SK-N-MC (cell line): ENCODE measurements around the gene ATP2A2.

ENCODE experiments used
- DNase-seq: peaks from one replicate; pipeline ENCODE4 v3.0.0-alpha.2; 2011; ENCODE audit warnings: low read depth, low spot score
- H3K27ac ChIP-seq: fragments of 200-600 bp; sonication (generic); 2 replicates; pipeline ENCODE4 v1.5.1; 2016; ENCODE audit warnings: mixed run types
- H3K36me3 ChIP-seq: fragments of 200-600 bp; sonication (generic); 2 replicates; pipeline ENCODE4 v1.6.1; 2017; ENCODE audit warnings: antibody characterized with exemption, low read length, mixed read lengths; ENCODE audit not compliant: insufficient read depth
- H3K4me3 ChIP-seq: fragments of 200-600 bp; sonication (generic); 2 replicates; pipeline ENCODE4 v1.5.1; 2016
- H3K9ac ChIP-seq: fragments of 200-600 bp; sonication (generic); 2 replicates; pipeline ENCODE4 v1.8.0; 2017; ENCODE audit warnings: mixed run types, mixed read lengths; ENCODE audit not compliant: insufficient read length
- H3K9me3 ChIP-seq: fragments of 200-600 bp; sonication (generic); 2 replicates; pipeline ENCODE4 v1.6.1; 2017; ENCODE audit warnings: low read depth, mild to moderate bottlenecking, antibody characterized with exemption, low read length, moderate library complexity, mixed read lengths
- EZH2 ChIP-seq: fragments of 200-600 bp; sonication (generic); IDR thresholded peaks from one replicate; pipeline ENCODE4 v1.6.1; 2017; ENCODE audit warnings: antibody characterized with exemption
- FOXP2 ChIP-seq: optimal IDR thresholded peaks from 2 replicates; pipeline ENCODE3; 2011; ENCODE audit warnings: mild to moderate bottlenecking, moderate library complexity; ENCODE audit not compliant: insufficient read depth; ENCODE audit errors: extremely low read length, control extremely low read depth
- POLR2AphosphoS5 ChIP-seq: IDR thresholded peaks from 2 replicates; pipeline ENCODE4 v1.6.1; 2012; ENCODE audit warnings: mild to moderate bottlenecking, low read depth, low read length, borderline replicate concordance

ATP2A2 gene

DNA sequence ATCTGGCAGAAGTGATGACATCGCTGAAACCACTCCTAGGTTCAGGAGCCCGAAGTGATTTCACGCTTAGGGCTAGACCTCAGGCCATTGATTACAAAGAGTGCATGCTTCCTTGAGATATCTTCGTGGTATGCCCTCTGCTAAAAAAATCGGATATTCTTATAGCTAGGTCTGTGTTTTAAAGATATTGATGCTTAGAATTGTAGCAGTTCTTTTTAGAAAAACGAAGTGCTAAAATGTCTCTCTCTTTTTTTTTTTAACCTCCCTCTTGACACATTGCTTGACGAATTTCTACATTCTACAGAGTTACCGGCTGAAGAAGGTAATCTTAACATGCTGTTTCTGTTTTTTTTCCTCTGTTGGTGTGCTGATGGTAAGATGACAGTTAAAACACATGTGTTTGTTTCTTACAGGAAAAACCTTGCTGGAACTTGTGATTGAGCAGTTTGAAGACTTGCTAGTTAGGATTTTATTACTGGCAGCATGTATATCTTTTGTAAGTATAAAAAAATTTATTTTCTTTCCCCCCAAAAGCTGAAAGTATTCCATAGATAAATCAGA is 1.3 kb downstream of the ATP2A2 start:
- TF ChIP-seq EZH2 (no peak), FOXP2 (no peak), POLR2AphosphoS5 (no peak)
- no peaks in the 10 kb centered on the region for H3K9me3 ChIP-seq
- peak overlapping the region; percentile 91 for H3K9ac ChIP-seq
- H3K4me3 ChIP-seq, result peak overlapping the region; percentile 97
- peak overlapping the region; percentile 82 for H3K27ac ChIP-seq
- DNase-seq, result no peak
- H3K36me3 ChIP-seq, result peaks cover 52% of the 10 kb centered on the region

DNA sequence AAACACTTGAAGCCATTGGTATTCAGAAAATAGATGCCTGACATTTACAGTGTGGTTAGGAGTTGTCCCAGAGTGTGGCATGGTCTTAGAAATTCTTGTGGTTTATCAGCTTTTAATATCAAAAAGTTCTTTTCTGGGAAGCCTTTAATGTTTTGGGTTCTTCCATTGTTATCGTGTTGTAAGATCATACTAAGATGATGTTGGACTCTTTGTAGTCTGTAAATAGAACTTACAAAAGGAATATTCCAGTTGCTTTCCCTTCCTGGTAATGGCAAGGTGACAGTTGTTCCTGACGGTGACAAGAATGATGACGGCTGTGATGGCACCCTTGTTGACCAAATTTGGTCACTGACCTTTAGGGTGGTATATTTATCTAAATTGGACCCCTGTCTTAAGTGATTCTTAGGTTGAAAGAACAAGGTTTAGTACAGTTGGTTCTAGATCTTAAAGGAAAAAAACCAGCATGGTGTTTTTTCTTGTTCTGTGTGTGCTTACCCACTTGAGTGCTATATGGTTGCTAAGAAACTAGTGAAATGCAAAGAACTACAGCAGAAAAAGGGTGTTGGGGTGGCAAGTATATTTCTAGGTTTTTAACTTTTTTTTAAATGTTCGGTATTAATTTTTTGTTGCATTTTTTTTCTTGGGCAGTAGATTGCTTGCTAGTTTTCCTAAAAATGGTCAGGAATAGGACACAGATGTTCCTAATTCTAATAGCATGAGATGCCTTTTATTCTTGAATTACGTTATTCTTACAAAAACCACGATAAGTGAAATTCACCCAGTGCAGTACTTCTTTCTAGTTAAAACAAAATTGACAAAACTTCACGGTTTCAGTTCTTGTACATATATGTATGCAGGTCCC is 2.1 kb downstream of the ATP2A2 start:
- peak overlapping the region; percentile 50 for H3K27ac ChIP-seq
- peak overlapping the region; percentile 91 for H3K9ac ChIP-seq
- H3K4me3 ChIP-seq, result peak overlapping the region; percentile 97
- no peak for DNase-seq
- H3K36me3 ChIP-seq, result peaks cover 60% of the 10 kb centered on the region
- TF ChIP-seq FOXP2 (no peak), EZH2 (no peak), POLR2AphosphoS5 (no peak)
- no peaks in the 10 kb centered on the region for H3K9me3 ChIP-seq

DNA sequence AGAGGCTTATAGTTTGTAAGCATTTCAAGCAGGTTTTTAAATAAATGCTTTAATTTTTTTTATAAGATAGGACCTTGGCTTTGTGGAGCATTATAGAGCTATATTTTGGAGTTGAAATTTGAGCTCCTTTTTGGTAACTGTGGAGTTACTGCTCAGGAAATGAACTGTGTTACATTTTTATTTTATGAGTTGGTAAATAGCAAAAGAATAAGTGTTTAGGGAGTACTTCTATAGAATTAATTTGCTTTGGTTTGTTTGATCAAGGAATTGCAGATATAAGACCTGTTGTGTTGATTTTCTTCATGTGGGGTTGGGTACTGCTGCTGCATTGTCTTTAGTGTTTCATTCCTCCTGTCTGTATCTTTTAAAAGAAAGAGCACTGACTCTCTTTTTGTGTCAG is 3.5 kb downstream of the ATP2A2 start:
- Histone ChIP-seq H3K9ac (peak overlapping the region; percentile 91), H3K4me3 (peak overlapping the region; percentile 97), H3K9me3 (no peaks in the 10 kb centered on the region), H3K36me3 (peaks cover 75% of the 10 kb centered on the region), H3K27ac (no peak overlapping the region)
- TF ChIP-seq EZH2 (no peak), FOXP2 (no peak), POLR2AphosphoS5 (no peak)
- no peak for DNase-seq

DNA sequence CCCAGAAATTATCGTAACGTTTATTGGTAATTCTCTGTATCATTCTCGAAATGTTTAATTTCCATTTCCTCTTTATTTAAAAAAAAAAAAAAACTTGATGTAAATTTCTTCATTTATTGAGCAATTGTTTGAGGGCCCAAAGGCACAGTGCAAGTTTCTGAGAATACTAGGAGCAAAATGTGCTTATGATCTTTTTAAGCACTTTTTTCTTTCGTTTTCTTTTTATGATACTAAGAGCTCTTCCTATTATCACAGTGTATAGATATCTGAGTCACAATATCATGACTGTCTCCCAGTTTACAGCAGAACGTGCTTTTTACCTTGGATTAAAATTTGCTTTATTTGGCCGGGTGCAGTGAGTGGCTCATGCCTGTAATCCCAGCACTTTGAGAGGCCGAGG is 5.6 kb downstream of the ATP2A2 start:
- H3K9ac ChIP-seq, result no peak overlapping the region
- H3K27ac ChIP-seq, result peak overlapping the region; percentile 45; the same call in 1 of the 2 replicates
- no peak for DNase-seq
- TF ChIP-seq FOXP2 (no peak), EZH2 (no peak), POLR2AphosphoS5 (no peak)
- no peak overlapping the region for H3K4me3 ChIP-seq
- H3K36me3 ChIP-seq, result peaks cover 94% of the 10 kb centered on the region
- H3K9me3 ChIP-seq, result no peaks in the 10 kb centered on the region

DNA sequence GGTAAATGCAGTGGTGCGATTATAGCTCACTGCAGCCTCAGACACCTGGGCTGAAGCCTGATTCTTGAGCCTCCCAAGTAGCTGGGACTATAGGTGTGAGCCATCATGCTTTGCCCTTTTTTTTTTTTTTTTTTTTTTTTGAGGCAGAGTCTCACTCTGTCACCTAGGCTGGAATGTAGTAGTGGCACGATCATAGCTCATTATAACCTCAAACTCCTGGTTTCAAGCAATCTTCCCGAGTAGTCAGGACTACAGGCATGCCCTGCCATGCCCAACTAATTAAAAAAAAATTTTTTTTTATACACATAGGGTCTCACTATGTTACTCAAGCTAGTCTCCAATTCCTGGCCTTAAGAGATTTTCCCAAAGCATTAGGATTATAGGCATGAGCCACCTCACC is 6.9 kb downstream of the ATP2A2 start:
- no peak for DNase-seq
- Histone ChIP-seq H3K36me3 (peaks cover 100% of the 10 kb centered on the region), H3K9ac (no peak overlapping the region), H3K27ac (no peak overlapping the region), H3K9me3 (no peaks in the 10 kb centered on the region), H3K4me3 (no peak overlapping the region)
- TF ChIP-seq FOXP2 (no peak), POLR2AphosphoS5 (no peak), EZH2 (no peak)

DNA sequence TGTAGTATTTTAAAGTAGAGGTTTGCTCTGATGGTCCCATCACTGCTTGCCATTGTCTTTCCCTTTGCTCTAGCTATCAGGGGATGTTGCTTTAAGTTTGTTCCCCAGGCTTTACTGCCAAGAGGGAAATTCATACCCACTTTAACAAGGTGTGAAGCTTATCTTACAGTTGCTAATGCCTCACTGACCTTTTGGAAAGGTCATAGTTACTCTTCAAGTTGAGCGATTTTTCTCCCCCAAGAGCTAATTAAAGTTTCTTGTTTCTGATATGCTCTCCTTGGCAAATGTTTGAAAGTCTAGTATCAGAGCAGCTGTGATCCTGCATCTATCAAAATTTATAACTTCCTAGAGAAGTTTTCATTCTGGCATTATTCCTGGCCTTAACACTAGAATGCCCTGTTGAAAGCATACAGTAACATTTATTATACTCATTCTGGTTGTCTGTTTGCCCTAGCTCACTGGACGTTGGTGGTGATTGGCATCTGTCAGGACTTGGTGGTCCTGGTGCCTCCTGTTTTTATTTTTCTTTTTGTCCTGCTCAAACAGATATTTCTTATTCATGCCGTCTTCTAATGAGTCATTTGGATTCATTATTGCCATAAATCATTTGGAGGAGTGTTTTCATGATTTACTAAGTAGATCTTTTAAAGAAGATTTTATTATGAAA is 8.1 kb downstream of the ATP2A2 start:
- DNase-seq, result no peak
- H3K27ac ChIP-seq, result peak overlapping the region; percentile 7; the same call in 1 of the 2 replicates
- H3K9ac ChIP-seq, result no peak overlapping the region
- no peak overlapping the region for H3K4me3 ChIP-seq
- H3K9me3 ChIP-seq, result no peaks in the 10 kb centered on the region
- no peak for TF ChIP-seq FOXP2
- no peak for TF ChIP-seq POLR2AphosphoS5
- TF ChIP-seq EZH2, result no peak
- H3K36me3 ChIP-seq, result peaks cover 96% of the 10 kb centered on the region

DNA sequence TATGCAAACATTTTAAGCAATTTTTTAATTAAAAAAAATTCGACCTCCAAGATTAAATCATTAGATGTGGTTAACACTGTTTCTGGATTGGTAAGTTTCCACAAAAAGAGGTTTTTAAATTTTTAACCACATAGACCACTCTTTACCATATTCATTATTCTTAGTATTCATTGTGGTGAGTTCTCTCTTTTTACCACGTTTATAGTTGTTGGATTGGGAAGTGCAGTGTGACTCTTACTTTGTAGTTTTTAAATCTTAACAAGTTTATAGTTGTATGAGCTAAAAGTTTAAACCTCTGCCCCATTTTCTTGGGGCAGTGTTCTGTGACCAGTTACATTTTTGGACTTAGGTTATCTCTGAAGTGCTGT is 8.6 kb downstream of the ATP2A2 start:
- no peak overlapping the region for H3K9ac ChIP-seq
- H3K9me3 ChIP-seq, result no peaks in the 10 kb centered on the region
- DNase-seq, result no peak
- peak overlapping the region; percentile 50; the same call in 1 of the 2 replicates for H3K27ac ChIP-seq
- no peak overlapping the region for H3K4me3 ChIP-seq
- peaks cover 96% of the 10 kb centered on the region for H3K36me3 ChIP-seq
- TF ChIP-seq EZH2 (no peak), POLR2AphosphoS5 (no peak), FOXP2 (no peak)

DNA sequence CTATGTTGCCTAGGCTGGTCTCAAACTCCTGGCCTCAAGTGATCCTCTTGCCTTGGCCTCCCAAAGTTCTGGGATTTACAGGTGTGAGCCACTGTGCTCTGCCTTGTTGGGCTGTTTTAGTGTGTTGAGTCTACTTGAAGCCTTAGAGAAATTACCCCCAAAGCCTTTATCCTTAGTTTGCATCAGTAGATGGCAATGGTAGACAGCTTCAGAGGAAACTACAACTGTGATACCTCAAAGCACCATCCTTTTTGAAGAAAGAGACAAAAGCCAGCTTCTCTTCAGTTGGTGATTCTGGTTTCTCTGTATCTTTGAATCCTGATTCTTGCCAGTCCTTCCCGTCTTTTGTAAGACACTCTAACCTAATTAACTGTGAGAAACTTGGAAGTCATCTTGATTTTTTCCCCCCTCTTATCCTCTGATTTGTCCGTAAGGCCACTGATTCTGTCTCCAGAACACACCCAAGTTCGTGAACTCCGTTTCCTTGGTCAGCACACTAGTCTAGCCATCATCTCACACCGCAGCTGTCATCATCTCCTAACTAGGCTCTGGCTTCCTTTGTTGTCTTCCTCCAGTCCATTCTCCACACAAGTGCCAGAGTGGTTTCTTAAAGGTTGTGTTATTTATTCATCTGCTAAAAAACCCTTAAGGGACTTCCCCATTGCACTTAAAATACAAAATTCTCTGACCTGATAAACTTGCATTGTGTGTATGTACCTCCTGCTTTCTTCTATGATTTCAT is 20.2 kb downstream of the ATP2A2 start:
- Histone ChIP-seq H3K4me3 (no peak overlapping the region), H3K9me3 (no peaks in the 10 kb centered on the region), H3K36me3 (peaks cover 92% of the 10 kb centered on the region), H3K27ac (no peak overlapping the region), H3K9ac (no peak overlapping the region)
- no peak for TF ChIP-seq EZH2
- TF ChIP-seq POLR2AphosphoS5, result no peak
- no peak for TF ChIP-seq FOXP2
- DNase-seq, result no peak

DNA sequence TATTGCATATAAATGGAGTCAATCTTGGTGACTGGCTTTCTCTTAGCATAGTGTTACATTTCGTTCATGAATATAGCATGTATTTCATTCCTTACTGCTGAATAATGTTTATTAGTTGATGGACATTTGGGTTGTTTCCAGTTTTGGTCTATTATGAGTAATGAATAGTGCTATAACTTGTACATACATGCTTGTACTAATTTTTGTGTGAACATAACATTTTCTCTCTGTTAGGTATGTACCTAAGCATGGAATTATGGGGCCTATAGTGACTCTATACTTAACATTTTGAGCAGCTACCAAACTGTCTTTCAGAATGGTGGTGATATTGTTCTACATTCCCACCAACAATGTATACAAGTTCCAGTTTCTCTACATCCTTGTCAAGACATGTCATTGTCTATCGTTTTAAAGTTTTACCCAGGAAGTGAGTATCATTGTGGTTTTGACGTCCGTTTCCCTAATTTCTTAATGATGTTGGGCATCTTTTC is 23.1 kb downstream of the ATP2A2 start:
- Histone ChIP-seq H3K36me3 (peaks cover 89% of the 10 kb centered on the region), H3K27ac (no peak overlapping the region), H3K9ac (no peak overlapping the region), H3K4me3 (no peak overlapping the region), H3K9me3 (no peaks in the 10 kb centered on the region)
- TF ChIP-seq EZH2 (no peak), FOXP2 (no peak)
- no peak for DNase-seq
